GM21529 (cell line): ENCODE data around the gene PLAAT1.

ENCODE experiments used
- ATAC-seq: cut with Tn5 transposase; IDR thresholded peaks from one replicate; pipeline ENCODE4 v1.9.1; 2021; ENCODE audit not compliant: unreplicated experiment

PLAAT1 gene

DNA sequence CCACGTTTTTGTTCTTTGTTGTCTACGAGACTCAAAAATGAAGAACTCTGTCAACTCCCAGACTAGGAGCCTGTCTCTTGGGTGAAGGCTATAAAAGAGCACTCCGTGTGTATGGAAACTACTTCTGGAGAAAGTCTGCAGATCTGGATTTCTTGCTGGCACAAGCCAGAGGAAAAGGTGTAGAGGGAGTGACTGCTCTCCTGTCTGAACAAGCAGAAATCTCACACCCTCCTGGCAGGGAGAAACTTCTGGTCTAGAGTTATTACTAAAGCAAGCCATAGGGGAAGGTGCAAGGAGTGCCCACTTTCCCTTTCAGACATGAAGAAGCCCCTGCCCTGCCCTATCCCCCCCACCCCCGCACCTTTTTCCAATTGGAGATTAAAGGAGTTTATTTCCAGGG lies 9.5 kb downstream of the PLAAT1 start:
- no peak for ATAC-seq

DNA sequence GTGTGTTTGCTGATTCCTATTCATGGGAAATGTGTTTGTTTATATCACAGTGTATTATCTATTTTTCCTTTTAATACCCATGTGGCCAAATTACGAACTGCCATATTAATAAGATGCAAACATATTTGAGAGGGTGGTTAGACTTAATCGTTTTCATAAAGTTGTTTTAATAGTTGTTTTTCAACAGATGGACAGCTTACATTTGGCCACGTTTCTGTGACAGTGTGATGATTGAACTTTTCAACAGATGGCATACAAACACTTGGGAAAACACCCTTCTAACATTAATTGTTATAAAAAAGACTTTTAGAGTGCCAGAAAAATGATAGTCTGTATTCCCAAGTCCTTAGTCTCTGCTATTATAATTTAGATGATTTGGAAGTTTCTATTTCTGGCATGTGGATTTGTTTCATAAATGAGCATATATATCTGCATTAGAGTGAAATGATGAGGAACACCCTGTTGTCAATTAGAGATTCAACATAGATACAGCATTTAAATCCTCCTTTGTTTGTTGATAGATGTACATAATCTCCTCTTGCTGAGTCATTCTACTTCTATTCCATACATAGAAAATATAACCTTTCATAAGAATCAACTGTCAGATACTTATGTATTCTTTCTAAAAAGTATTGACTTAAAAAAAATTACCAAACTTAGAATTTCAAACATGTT lies 13.1 kb downstream of the PLAAT1 start:
- ATAC-seq: no peak

DNA sequence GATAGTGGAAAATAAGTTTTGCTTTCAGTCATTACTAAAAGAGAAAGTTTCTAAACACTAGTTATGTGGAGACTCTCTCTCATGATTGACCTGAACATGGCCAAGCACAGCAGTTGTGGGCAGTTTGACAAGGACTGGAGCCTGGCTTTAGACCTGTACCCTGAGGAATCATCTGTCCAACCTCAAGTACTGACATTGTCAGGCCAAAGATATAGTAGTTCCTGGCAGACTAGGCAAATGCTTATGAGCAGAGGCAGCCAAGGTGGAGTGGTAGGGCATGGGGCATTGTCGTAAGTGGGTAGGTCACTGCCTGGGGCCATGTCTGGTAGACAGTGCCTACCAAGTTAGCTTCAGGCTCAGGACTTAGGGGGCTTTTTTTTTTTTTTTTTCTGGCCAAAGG lies 20.9 kb downstream of the PLAAT1 start:
- ATAC-seq: no peak

DNA sequence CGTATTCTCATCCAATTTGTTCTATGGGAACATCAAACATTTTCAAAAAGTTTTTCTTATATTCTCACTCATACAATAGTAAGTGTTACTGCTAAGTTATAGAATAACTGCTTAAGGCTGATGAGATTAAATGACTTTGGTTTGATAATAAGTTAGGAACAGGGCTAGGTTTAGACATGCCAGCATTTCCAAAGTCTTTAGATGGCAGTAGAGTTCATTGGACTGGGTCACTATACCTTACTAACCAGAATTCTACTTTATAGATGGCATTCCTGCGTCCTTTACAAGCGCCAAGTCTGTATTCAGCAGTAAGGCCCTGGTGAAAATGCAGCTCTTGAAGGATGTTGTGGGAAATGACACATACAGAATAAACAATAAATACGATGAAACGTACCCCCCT lies 21.7 kb downstream of the PLAAT1 start:
- ATAC-seq: no peak

GRCh38 chr3:193269343-193270028 lies 28.5 kb downstream of the PLAAT1 start:
- no peak for ATAC-seq

DNA sequence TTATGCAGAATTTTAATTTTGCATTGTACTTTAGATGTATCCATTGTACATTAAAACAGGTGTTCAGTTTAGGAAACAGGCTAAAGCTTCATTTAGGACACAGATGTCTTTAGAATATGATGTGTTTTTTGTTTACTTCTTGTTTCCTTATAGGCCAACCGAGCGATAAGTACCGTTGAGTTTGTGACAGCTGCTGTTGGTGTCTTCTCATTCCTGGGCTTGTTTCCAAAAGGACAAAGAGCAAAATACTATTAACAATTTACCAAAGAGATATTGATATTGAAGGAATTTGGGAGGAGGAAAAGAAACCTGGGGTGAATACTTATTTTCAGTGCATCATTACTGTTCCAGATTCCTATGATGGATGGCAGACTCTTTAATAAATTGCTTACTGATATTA lies 29.4 kb downstream of the PLAAT1 start:
- no peak for ATAC-seq

DNA sequence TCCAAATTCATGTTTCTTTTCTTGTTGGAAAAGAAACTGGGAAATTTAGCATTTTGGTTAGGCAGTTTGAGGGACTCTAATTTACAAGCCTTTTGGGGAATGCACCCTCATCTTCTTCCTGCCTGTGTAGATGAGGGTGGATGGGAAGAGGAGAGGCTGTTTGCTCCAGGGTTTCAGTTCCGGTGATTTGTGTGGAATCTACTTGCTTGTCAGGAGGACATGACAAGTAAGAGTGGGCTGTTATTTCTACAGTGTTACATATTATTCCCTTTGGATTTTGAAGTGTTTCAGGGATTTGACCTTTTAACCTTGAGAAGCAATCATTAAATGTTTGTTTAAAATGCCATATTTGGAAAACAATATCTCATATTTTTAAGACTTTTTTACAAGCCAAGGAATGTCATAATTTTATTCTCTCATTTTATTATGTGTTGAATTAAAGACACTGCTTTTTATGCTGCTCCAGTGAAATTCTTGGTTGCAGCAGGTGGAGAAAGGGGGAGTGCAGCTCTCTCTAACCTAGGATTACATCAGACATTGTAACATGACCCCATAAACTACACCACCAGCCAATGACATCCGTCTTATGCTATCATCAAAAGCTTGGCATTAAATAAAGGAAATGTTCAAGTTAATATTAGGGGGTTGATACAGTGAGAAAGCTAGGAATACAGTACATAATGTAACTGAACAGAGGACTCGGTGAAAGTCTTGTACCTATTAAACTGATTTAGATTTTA lies 30.2 kb downstream of the PLAAT1 start:
- ATAC-seq: no peak

DNA sequence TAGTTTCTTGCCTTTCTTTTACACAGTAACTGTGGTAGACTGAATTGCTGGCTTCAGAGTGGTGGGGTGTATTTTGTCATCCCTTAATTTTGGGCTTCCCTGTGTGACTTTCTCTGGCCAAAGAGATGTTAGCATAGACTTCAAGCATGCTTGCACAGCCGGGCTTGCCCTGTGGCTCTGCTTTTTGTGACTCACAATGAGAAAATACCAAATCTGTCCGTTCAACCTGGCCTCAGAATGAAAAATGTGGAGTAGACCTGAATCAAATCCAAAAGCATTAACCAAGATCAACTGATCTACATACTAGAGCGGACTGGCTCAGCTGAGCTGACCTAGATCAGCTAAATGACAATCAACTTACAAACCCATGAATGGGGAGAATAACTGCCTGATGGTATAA lies 51.4 kb downstream of the PLAAT1 start:
- ATAC-seq: no peak

GRCh38 chr3:193295985-193296384 lies 55.0 kb downstream of the PLAAT1 start:
- ATAC-seq: no peak

- peak; percentile 69 for ATAC-seq
Observed at GRCh38 chr3:193297421-193297820, 56.4 kb downstream of the PLAAT1 start.

- no peak for ATAC-seq
Observed at GRCh38 chr3:193301433-193301832, 60.4 kb downstream of the PLAAT1 start.

DNA sequence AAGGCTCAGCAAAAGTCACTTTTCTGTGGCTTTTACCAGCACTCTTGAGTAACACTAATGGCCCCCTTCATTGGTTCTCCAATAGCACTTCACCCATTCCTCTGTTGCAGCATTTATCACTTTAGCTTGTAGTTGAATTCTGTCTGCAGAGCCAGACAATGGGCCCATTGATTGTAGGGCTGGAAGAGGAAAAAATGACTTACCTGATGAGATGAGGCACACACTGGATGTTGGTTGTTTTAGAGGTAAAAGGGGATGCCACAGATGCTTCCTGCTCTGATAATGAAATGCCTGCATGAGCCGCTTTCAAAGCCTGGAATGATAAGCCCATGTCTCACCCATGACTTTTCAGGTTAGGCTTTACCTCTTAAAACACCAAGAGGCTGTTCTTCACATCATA lies 64.3 kb downstream of the PLAAT1 start:
- ATAC-seq: no peak

GRCh38 chr3:193310914-193311723 lies 70.1 kb downstream of the PLAAT1 start:
- no peak for ATAC-seq

- no peak for ATAC-seq
Observed at GRCh38 chr3:193313061-193313958, 72.3 kb downstream of the PLAAT1 start.

DNA sequence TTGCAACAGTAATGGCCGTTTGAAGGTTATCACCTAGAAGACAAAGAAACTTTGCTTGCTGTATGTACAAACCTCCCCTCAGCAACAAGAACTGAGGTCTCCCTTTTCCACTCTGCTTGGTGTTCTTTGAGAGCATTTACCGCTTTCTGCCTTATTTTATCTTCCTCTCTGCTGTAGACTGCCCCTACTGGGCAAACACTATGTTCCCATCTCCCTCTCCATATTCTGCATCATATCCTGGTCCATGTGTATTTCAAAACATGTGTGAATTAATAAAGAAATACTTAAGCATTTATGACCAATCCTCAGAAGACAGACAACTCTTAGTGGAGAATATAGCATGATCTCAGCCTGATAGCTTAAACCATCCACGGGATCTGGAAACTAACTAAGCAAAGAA lies 73.1 kb downstream of the PLAAT1 start:
- no peak for ATAC-seq

GRCh38 chr3:193317682-193318300 lies 76.8 kb downstream of the PLAAT1 start:
- ATAC-seq: no peak
